Stimulated activated CD4-positive, alpha-beta T cell treated with anti-CD3 and anti-CD28 coated beads, TNF-alpha, amount 100 ng/mL, for 24 hours (primary cell): Measurements from ENCODE around the gene CIPC.

Experiments
- DNase-seq, 3 experiments: peaks; one replicate each; pipeline ENCODE4 v3.0.0-alpha.2; 2020; ENCODE audit warnings: low read depth in 3 of 3

Gene CIPC

GRCh38 chr14:77071938-77072388, 26.1 kb upstream of the CIPC start:
- no peak for DNase-seq

GRCh38 chr14:77074969-77075368, 23.1 kb upstream of the CIPC start:
- DNase-seq: no peak

- no peak for DNase-seq
Measured at GRCh38 chr14:77076113-77076631, 21.9 kb upstream of the CIPC start.

- DNase-seq: no peak
Measured at GRCh38 chr14:77077040-77077439, 21.0 kb upstream of the CIPC start.

- no peak for DNase-seq
Measured at GRCh38 chr14:77082356-77082755, 15.7 kb upstream of the CIPC start.

- DNase-seq: no peak
Measured at GRCh38 chr14:77083082-77083481, 15.0 kb upstream of the CIPC start.

GRCh38 chr14:77084985-77085384, 13.1 kb upstream of the CIPC start:
- no peak for DNase-seq

GRCh38 chr14:77085538-77085937, 12.5 kb upstream of the CIPC start:
- DNase-seq: no peak

- DNase-seq: no peak
Measured at GRCh38 chr14:77086017-77086727, 11.9 kb upstream of the CIPC start.

GRCh38 chr14:77086951-77087350, 11.1 kb upstream of the CIPC start:
- DNase-seq: no peak

- DNase-seq: no peak
Measured at GRCh38 chr14:77087631-77088030, 10.4 kb upstream of the CIPC start.

- no peak for DNase-seq
Measured at GRCh38 chr14:77088219-77088618, 9.8 kb upstream of the CIPC start.

- DNase-seq: no peak
Measured at GRCh38 chr14:77088645-77089044, 9.4 kb upstream of the CIPC start.

- no peak for DNase-seq
Measured at GRCh38 chr14:77091518-77091917, 6.5 kb upstream of the CIPC start.

GRCh38 chr14:77092676-77093075, 5.4 kb upstream of the CIPC start:
- no peak for DNase-seq

GRCh38 chr14:77094672-77095284, 3.3 kb upstream of the CIPC start:
- DNase-seq: peak; percentile 55 to 74 (median 63)

GRCh38 chr14:77097006-77097699, 905 bp upstream of the CIPC start:
- no peak for DNase-seq

GRCh38 chr14:77098529-77099353, 683 bp downstream of the CIPC start:
- DNase-seq: peak in 2 of 3 experiments; percentile 0 to 16

- no peak for DNase-seq
Measured at GRCh38 chr14:77099425-77100167, 1.5 kb downstream of the CIPC start.

- no peak for DNase-seq
Measured at GRCh38 chr14:77100961-77101360, 2.9 kb downstream of the CIPC start.

- DNase-seq: no peak
Measured at GRCh38 chr14:77102154-77102553, 4.1 kb downstream of the CIPC start.
